ENCODE data around the gene JPH4.
"Not testable (repeated sequence)": the region's sequence is repeated elsewhere in the genome, so short reads cannot be mapped to it uniquely, and the experiment has no call there.

The JPH4 gene

GRCh38 chr14:23543403-23543802 lies 35.2 kb downstream of the JPH4 start:
- H3K27ac ChIP-seq (ENCODE audit: low read depth, low read length, severe bottlenecking), result no peak overlapping the region
- H3K4me3 ChIP-seq (ENCODE audit: extremely low read depth, insufficient read depth, low read length, poor library complexity, severe bottlenecking), result no peak overlapping the region
- peaks cover 38% of the 10 kb centered on the region for H3K4me1 ChIP-seq (ENCODE audit: control insufficient read depth, insufficient read depth, low read length, poor library complexity, severe bottlenecking)
- H3K36me3 ChIP-seq (ENCODE audit: control insufficient read depth, insufficient read depth, low read length), result peaks cover 9% of the 10 kb centered on the region
- whole genome bisulfite sequencing, 2 experiments (ENCODE audit: insufficient coverage in 2 of 2), result 86 to 95% methylated on average over 3 to 5 of the region's 5 CpGs
- no peaks in the 10 kb centered on the region for H3K9me3 ChIP-seq (ENCODE audit: control insufficient read depth, low read length)

GRCh38 chr14:23542261-23542660 lies 36.3 kb downstream of the JPH4 start:
- WGBS, 2 experiments (ENCODE audit: insufficient coverage in 2 of 2), result 90 to 91% methylated on average over 5 of the region's 5 CpGs
- no peaks in the 10 kb centered on the region for H3K9me3 ChIP-seq (ENCODE audit: control insufficient read depth, low read length)
- H3K4me1 ChIP-seq (ENCODE audit: control insufficient read depth, insufficient read depth, low read length, poor library complexity, severe bottlenecking), result peaks cover 36% of the 10 kb centered on the region
- no peak overlapping the region for H3K4me3 ChIP-seq (ENCODE audit: extremely low read depth, insufficient read depth, low read length, poor library complexity, severe bottlenecking)
- no peak overlapping the region for H3K27ac ChIP-seq (ENCODE audit: low read depth, low read length, severe bottlenecking)
- peaks cover 9% of the 10 kb centered on the region for H3K36me3 ChIP-seq (ENCODE audit: control insufficient read depth, insufficient read depth, low read length)

- WGBS, 2 experiments (ENCODE audit: insufficient coverage in 2 of 2), result 90 to 96% methylated on average over 2 to 3 of the region's 4 CpGs
- no peak overlapping the region for H3K27ac ChIP-seq (ENCODE audit: low read depth, low read length, severe bottlenecking)
Measured at GRCh38 chr14:23540141-23540469, 38.5 kb downstream of the JPH4 start.

GRCh38 chr14:23539248-23540140 lies 39.1 kb downstream of the JPH4 start:
- 33 to 49% methylated on average over 6 to 9 of the region's 10 CpGs for WGBS, 2 experiments (ENCODE audit: insufficient coverage in 2 of 2)
- peaks cover 23% of the 10 kb centered on the region for H3K4me1 ChIP-seq (ENCODE audit: control insufficient read depth, insufficient read depth, low read length, poor library complexity, severe bottlenecking)
- H3K4me3 ChIP-seq (ENCODE audit: extremely low read depth, insufficient read depth, low read length, poor library complexity, severe bottlenecking), result no peak overlapping the region
- peaks cover 20% of the 10 kb centered on the region for H3K36me3 ChIP-seq (ENCODE audit: control insufficient read depth, insufficient read depth, low read length)
- H3K27ac ChIP-seq (ENCODE audit: low read depth, low read length, severe bottlenecking), result peak overlapping the region; percentile 67
- no peaks in the 10 kb centered on the region for H3K9me3 ChIP-seq (ENCODE audit: control insufficient read depth, low read length)

More at GRCh38 chr14:23540141-23540469, 38.5 kb downstream of the JPH4 start:
- H3K9me3 ChIP-seq (ENCODE audit: control insufficient read depth, low read length), result no peaks in the 10 kb centered on the region
- peaks cover 16% of the 10 kb centered on the region for H3K36me3 ChIP-seq (ENCODE audit: control insufficient read depth, insufficient read depth, low read length)
- no peak overlapping the region for H3K4me3 ChIP-seq (ENCODE audit: extremely low read depth, insufficient read depth, low read length, poor library complexity, severe bottlenecking)
- H3K4me1 ChIP-seq (ENCODE audit: control insufficient read depth, insufficient read depth, low read length, poor library complexity, severe bottlenecking), result peaks cover 26% of the 10 kb centered on the region

GRCh38 chr14:23538785-23539184 lies 39.8 kb downstream of the JPH4 start:
- WGBS, 2 experiments (ENCODE audit: insufficient coverage in 2 of 2), result 14 to 16% methylated on average over 5 of the region's 7 CpGs
- Histone ChIP-seq H3K27ac (ENCODE audit: low read depth, low read length, severe bottlenecking) (peak overlapping the region; percentile 67), H3K9me3 (ENCODE audit: control insufficient read depth, low read length) (no peaks in the 10 kb centered on the region), H3K4me1 (ENCODE audit: control insufficient read depth, insufficient read depth, low read length, poor library complexity, severe bottlenecking) (peaks cover 23% of the 10 kb centered on the region), H3K4me3 (ENCODE audit: extremely low read depth, insufficient read depth, low read length, poor library complexity, severe bottlenecking) (no peak overlapping the region), H3K36me3 (ENCODE audit: control insufficient read depth, insufficient read depth, low read length) (peaks cover 27% of the 10 kb centered on the region)

- WGBS, 2 experiments (ENCODE audit: insufficient coverage in 2 of 2), result 14 to 16% methylated on average over 5 to 6 of the region's 10 CpGs
- H3K27ac ChIP-seq (ENCODE audit: low read depth, low read length, severe bottlenecking), result peak overlapping the region; percentile 67
- peaks cover 23% of the 10 kb centered on the region for H3K4me1 ChIP-seq (ENCODE audit: control insufficient read depth, insufficient read depth, low read length, poor library complexity, severe bottlenecking)
Measured at GRCh38 chr14:23538050-23538718, 40.4 kb downstream of the JPH4 start.

GRCh38 chr14:23537351-23538049 lies 41.1 kb downstream of the JPH4 start:
- Histone ChIP-seq H3K4me3 (ENCODE audit: extremely low read depth, insufficient read depth, low read length, poor library complexity, severe bottlenecking) (no peak overlapping the region), H3K9me3 (ENCODE audit: control insufficient read depth, low read length) (no peaks in the 10 kb centered on the region), H3K27ac (ENCODE audit: low read depth, low read length, severe bottlenecking) (peak overlapping the region; percentile 36), H3K4me1 (ENCODE audit: control insufficient read depth, insufficient read depth, low read length, poor library complexity, severe bottlenecking) (peaks cover 23% of the 10 kb centered on the region), H3K36me3 (ENCODE audit: control insufficient read depth, insufficient read depth, low read length) (peaks cover 34% of the 10 kb centered on the region)
- 21 to 29% methylated on average over 8 to 10 of the region's 13 CpGs for WGBS, 2 experiments (ENCODE audit: insufficient coverage in 2 of 2)

More at GRCh38 chr14:23538050-23538718, 40.4 kb downstream of the JPH4 start:
- Histone ChIP-seq H3K4me3 (ENCODE audit: extremely low read depth, insufficient read depth, low read length, poor library complexity, severe bottlenecking) (no peak overlapping the region), H3K36me3 (ENCODE audit: control insufficient read depth, insufficient read depth, low read length) (peaks cover 29% of the 10 kb centered on the region), H3K9me3 (ENCODE audit: control insufficient read depth, low read length) (no peaks in the 10 kb centered on the region)

- H3K4me3 ChIP-seq (ENCODE audit: extremely low read depth, insufficient read depth, low read length, poor library complexity, severe bottlenecking); H3K27ac ChIP-seq (ENCODE audit: low read depth, low read length, severe bottlenecking); H3K9me3 ChIP-seq (ENCODE audit: control insufficient read depth, low read length): not testable (repeated sequence)
- Histone ChIP-seq H3K36me3 (ENCODE audit: control insufficient read depth, insufficient read depth, low read length) (peaks cover 39% of the 10 kb centered on the region), H3K4me1 (ENCODE audit: control insufficient read depth, insufficient read depth, low read length, poor library complexity, severe bottlenecking) (peaks cover 23% of the 10 kb centered on the region)
- WGBS, 2 experiments (ENCODE audit: insufficient coverage in 2 of 2), result 77 to 88% methylated on average over 5 of the region's 6 CpGs
Measured at GRCh38 chr14:23536906-23537305, 41.7 kb downstream of the JPH4 start.

GRCh38 chr14:23536494-23536893 lies 42.1 kb downstream of the JPH4 start:
- Histone ChIP-seq H3K4me1 (ENCODE audit: control insufficient read depth, insufficient read depth, low read length, poor library complexity, severe bottlenecking) (peaks cover 23% of the 10 kb centered on the region), H3K27ac (ENCODE audit: low read depth, low read length, severe bottlenecking) (no peak overlapping the region), H3K4me3 (ENCODE audit: extremely low read depth, insufficient read depth, low read length, poor library complexity, severe bottlenecking) (no peak overlapping the region), H3K36me3 (ENCODE audit: control insufficient read depth, insufficient read depth, low read length) (peaks cover 40% of the 10 kb centered on the region), H3K9me3 (ENCODE audit: control insufficient read depth, low read length) (no peaks in the 10 kb centered on the region)
- WGBS, 2 experiments (ENCODE audit: insufficient coverage in 2 of 2), result 100% methylated on average over 1 of the region's 2 CpGs; no CpG with 5 or more reads in 1 of the 2 experiments

GRCh38 chr14:23535943-23536342 lies 42.6 kb downstream of the JPH4 start:
- no peaks in the 10 kb centered on the region for H3K9me3 ChIP-seq (ENCODE audit: control insufficient read depth, low read length)
- peaks cover 43% of the 10 kb centered on the region for H3K36me3 ChIP-seq (ENCODE audit: control insufficient read depth, insufficient read depth, low read length)
- H3K4me3 ChIP-seq (ENCODE audit: extremely low read depth, insufficient read depth, low read length, poor library complexity, severe bottlenecking), result no peak overlapping the region
- peaks cover 23% of the 10 kb centered on the region for H3K4me1 ChIP-seq (ENCODE audit: control insufficient read depth, insufficient read depth, low read length, poor library complexity, severe bottlenecking)
- WGBS, 2 experiments (ENCODE audit: insufficient coverage in 2 of 2), result 96 to 100% methylated on average over 3 to 4 of the region's 4 CpGs
- no peak overlapping the region for H3K27ac ChIP-seq (ENCODE audit: low read depth, low read length, severe bottlenecking)
